ENCODE results near the gene DNHD1.
A peak's percentile ranks its signal among the peaks of the same experiment; 100 is the strongest.

GRCh38 chr11:6505577-6506240, 8.6 kb downstream of the DNHD1 start:
- TF ChIP-seq CTCF (IDR thresholded peaks at IDR 0.05) = peak; percentile 91
- TF ChIP-seq POLR2AphosphoS5 (IDR thresholded peaks at IDR 0.05; ENCODE audit: low read depth, low read length) = no peak
- no peak for TF ChIP-seq REST (IDR thresholded peaks at IDR 0.05; ENCODE audit: insufficient read depth in 1 of 2, low read depth in 2 of 2, low read length in 1 of 2)

All from Panc1 (cell line).